KMS-11 (cell line): ENCODE results near the gene CD79A.

Experiments
- H2AFZ ChIP-seq: fragments of 200-600 bp; sonication (generic); 2 replicates; pipeline ENCODE4 v1.6.1; 2016; ENCODE audit warnings: antibody characterized with exemption, mixed run types, low read depth
- H3K27ac ChIP-seq: fragments of 200-600 bp; sonication (generic); 2 replicates; pipeline ENCODE4 v1.6.1; 2016; ENCODE audit warnings: mild to moderate bottlenecking, mixed run types
- H3K27me3 ChIP-seq: fragments of 200-600 bp; sonication (generic); 2 replicates; pipeline ENCODE4 v1.6.1; 2017; ENCODE audit warnings: mild to moderate bottlenecking, low read depth, mixed run types, moderate library complexity; ENCODE audit not compliant: insufficient read depth
- H3K36me3 ChIP-seq: fragments of 200-600 bp; sonication (generic); 2 replicates; pipeline ENCODE4 v1.6.1; 2017; ENCODE audit warnings: mild to moderate bottlenecking, mixed run types; ENCODE audit not compliant: insufficient read depth
- H3K4me1 ChIP-seq: fragments of 200-600 bp; sonication (generic); 2 replicates; pipeline ENCODE4 v1.6.1; 2016; ENCODE audit warnings: mild to moderate bottlenecking, low read depth, mixed run types; ENCODE audit not compliant: poor library complexity, severe bottlenecking
- H3K4me2 ChIP-seq: fragments of 200-600 bp; sonication (generic); 2 replicates; pipeline ENCODE4 v1.7.0; 2016; ENCODE audit warnings: mild to moderate bottlenecking, mixed run types
- H3K4me3 ChIP-seq: fragments of 200-600 bp; sonication (generic); IDR thresholded peaks from 2 replicates; pipeline ENCODE4 v1.6.1; 2017; ENCODE audit warnings: low read depth, low read length, mixed read lengths; ENCODE audit not compliant: insufficient read depth
- H3K79me2 ChIP-seq: fragments of 200-600 bp; sonication (generic); 2 replicates; pipeline ENCODE4 v1.6.1; 2016; ENCODE audit warnings: low read depth, mixed run types; ENCODE audit not compliant: insufficient read depth
- H3K9ac ChIP-seq: fragments of 200-600 bp; sonication (generic); 2 replicates; pipeline ENCODE4 v1.6.1; 2016; ENCODE audit warnings: mild to moderate bottlenecking, mixed run types
- H4K20me1 ChIP-seq: fragments of 200-600 bp; sonication (generic); 2 replicates; pipeline ENCODE4 v1.6.1; 2016; ENCODE audit warnings: mild to moderate bottlenecking, mixed run types; ENCODE audit not compliant: insufficient read depth
- CTCF ChIP-seq: fragments of 200-600 bp; sonication (generic); conservative IDR thresholded peaks from 2 replicates; pipeline ENCODE4 v1.6.1; 2017; ENCODE audit warnings: low read depth, mild to moderate bottlenecking, antibody characterized with exemption, low read length, moderate library complexity, mixed read lengths

The CD79A gene

DNA sequence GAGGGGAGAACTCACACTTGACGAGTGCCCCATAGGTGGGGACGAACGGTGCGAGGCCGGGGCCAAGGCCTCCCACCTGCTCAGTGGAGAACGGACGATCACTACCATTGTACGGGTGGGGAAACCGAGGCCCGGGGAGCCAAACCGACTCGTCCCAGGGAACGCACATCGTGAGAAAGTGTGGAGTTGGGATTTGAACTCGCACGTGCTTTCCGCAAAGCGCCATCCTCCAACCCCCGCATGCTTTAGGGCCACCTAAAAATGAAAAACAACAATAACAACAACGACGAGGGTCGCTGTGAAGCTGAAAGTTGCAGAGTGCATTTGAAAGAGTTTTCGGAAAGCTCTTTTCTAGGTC is 6.4 kb downstream of the CD79A start:
- peaks cover 24% of the 10 kb centered on the region for H3K79me2 ChIP-seq
- peak overlapping the region; percentile 30; the same call in 1 of the 2 replicates for H2AFZ ChIP-seq
- peak overlapping the region; percentile 71 for H3K4me2 ChIP-seq
- H3K9ac ChIP-seq: peak overlapping the region; percentile 83
- peak overlapping the region; percentile 54 for H3K27ac ChIP-seq
- H3K4me1 ChIP-seq: peaks cover 40% of the 10 kb centered on the region
- peaks cover 5% of the 10 kb centered on the region; the same call in 1 of the 2 replicates for H3K27me3 ChIP-seq
- H4K20me1 ChIP-seq: 0 out of 2 replicates have a peak, but pooled peaks cover 4% of the 10 kb centered on the region
- TF ChIP-seq CTCF: no peak
- H3K4me3 ChIP-seq: no peak overlapping the region
- H3K36me3 ChIP-seq: no peaks in the 10 kb centered on the region

DNA sequence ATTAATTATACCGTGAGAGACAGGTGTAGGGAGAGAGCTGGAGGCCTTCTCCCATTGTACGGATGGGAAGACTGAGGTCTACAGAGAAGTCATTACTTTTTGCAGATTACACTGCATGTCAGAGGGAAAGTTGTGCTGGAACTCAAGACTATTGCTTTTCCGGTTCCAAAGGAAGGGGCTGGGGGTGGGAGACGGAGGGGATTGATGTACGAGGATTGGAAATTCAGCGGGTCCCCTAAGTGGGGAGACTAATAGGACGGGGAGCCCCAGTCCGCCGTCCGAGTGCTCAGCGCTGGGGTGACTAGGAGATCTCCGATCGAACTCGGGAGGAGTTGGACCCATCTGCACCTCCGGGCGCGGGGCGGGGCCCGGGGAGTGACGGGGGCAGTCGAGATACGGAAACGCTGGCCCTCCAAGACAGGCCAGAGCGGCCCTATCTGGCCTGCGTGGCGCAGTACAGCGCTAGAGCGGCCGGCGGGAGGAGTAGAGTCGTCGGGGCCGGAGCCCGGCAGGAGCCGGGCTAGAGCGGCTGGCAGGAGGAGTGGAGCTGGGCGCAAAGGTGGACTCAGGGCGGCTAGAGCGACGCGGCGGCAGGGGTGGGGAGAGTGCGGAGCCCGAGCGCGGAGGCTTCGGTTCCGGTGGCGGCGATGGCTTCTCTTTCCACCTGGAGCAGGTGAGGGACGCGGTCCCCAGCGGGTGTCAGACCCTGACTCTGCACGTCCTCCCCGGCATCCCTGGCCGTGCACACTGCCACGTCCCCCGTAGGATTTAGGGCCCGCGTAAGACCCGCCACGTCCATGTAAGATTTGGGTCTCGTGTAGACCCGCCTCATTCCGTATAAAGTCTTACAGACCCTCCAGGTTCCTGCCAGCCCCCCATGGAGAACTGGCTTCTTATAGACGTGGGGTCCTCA is 7.0 kb downstream of the CD79A start:
- no peaks in the 10 kb centered on the region for H3K36me3 ChIP-seq
- peak overlapping the region; percentile 83 for H3K9ac ChIP-seq
- TF ChIP-seq CTCF: no peak
- H4K20me1 ChIP-seq: 0 out of 2 replicates have a peak, but pooled peaks cover 4% of the 10 kb centered on the region
- H3K4me2 ChIP-seq: peak overlapping the region; percentile 99
- peak overlapping the region; percentile 41; the same call in 1 of the 2 replicates for H2AFZ ChIP-seq
- peak overlapping the region; percentile 54 for H3K27ac ChIP-seq
- peaks cover 5% of the 10 kb centered on the region; the same call in 1 of the 2 replicates for H3K27me3 ChIP-seq
- H3K79me2 ChIP-seq: peaks cover 24% of the 10 kb centered on the region
- peaks cover 40% of the 10 kb centered on the region for H3K4me1 ChIP-seq
- H3K4me3 ChIP-seq: no peak overlapping the region

DNA sequence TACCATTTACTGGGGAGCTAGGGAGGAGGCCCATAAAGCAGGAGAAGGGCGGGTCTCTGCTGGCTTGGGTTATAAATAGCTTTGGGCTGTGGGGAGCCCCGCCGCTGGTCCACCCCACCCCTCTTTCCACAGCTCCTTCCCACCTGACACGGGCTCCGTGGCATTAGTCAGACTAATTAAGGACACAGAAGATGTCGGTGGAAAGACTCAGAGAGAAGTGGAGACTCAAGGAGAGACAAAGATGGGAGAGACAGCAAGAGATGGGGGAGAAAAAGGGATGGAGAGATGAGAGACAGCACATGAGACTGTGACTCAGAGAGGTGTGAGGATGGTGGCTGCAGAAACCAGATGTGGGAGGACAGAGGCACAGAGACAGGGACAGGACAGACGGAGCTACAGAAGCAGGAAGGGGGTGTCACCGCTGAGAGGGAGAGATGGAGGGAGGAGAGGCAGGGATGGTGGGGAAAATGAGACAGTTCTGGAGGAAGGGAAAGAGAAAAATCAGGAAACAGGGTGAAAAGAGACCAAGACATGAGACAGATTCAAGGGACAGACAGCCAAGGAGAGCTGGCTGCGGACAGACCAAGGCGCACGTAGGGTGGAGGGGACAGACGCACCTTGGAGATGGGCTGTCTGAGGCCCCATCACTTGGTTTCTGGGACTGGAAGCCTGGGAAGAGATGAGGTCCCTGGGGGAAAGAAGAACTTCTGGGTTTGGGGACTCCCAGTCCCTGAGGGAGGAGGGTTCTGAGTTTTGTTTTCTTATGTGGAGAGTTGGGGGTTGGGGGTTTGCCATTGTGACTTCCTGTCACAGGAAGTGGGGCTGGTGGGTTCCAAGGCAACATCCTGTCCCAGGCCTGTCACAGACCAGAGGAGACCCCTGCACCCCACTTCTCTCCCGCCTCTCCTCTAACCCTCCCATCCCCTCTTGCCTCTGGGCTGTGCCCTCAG is 10.0 kb downstream of the CD79A start:
- peaks cover 24% of the 10 kb centered on the region for H3K79me2 ChIP-seq
- peaks cover 39% of the 10 kb centered on the region for H3K4me1 ChIP-seq
- H2AFZ ChIP-seq: no peak overlapping the region
- H3K27me3 ChIP-seq: peaks cover 3% of the 10 kb centered on the region; the same call in 1 of the 2 replicates
- no peaks in the 10 kb centered on the region for H3K36me3 ChIP-seq
- no peak overlapping the region for H3K4me3 ChIP-seq
- H3K4me2 ChIP-seq: peak overlapping the region; percentile 8; the same call in 1 of the 2 replicates
- TF ChIP-seq CTCF: no peak
- 0 out of 2 replicates have a peak, but pooled peaks cover 4% of the 10 kb centered on the region for H4K20me1 ChIP-seq
- no peak overlapping the region for H3K9ac ChIP-seq
- no peak overlapping the region for H3K27ac ChIP-seq

- H4K20me1 ChIP-seq: 0 out of 2 replicates have a peak, but pooled peaks cover 4% of the 10 kb centered on the region
- peaks cover 24% of the 10 kb centered on the region for H3K79me2 ChIP-seq
- no peak overlapping the region for H3K9ac ChIP-seq
- peaks cover 35% of the 10 kb centered on the region for H3K4me1 ChIP-seq
- no peak for TF ChIP-seq CTCF
- H3K36me3 ChIP-seq: no peaks in the 10 kb centered on the region
- no peak overlapping the region for H2AFZ ChIP-seq
- no peak overlapping the region for H3K4me3 ChIP-seq
- peak overlapping the region; percentile 8; the same call in 1 of the 2 replicates for H3K4me2 ChIP-seq
- no peaks in the 10 kb centered on the region for H3K27me3 ChIP-seq
- H3K27ac ChIP-seq: no peak overlapping the region
Observed at GRCh38 chr19:41887711-41888382, 10.8 kb downstream of the CD79A start.
